IMR-90 (cell line): ENCODE measurements around the gene PARVG. TPM values are rescaled to one million over a fixed set of nuclear protein-coding genes. Genes with fewer than 3 reads are reported as not detected.

ENCODE experiments used
- ATAC-seq: fragments of 200-7000 bp; cut with Tn5 transposase; 2 replicates; pipeline ENCODE4 v1.9.1; 2020; ENCODE audit warnings: low read depth, mild to moderate bottlenecking, moderate library complexity
- BruUV-seq: library from RNA; stranded (reverse); fragments of 400-500 nt; replicated peaks from 2 replicates; lab custom pipeline; 2021; lab: Mats Ljungman, UMichigan
- CTCF ChIA-PET: fragments of 300-600 bp; formaldehyde crosslinking; extraction: SDS; loops from one replicate; lab custom pipeline; 2021; ENCODE audit warnings: antibody characterized with exemption; lab: Yijun Ruan, JAX
- POLR2A ChIA-PET: fragments of 300-600 bp; sonication (Branson Sonifier 250); formaldehyde crosslinking; loops from one replicate; lab custom pipeline; 2022; ENCODE audit warnings: antibody characterized with exemption; ENCODE audit not compliant: unreplicated experiment; lab: Charles Lee
- DNase-seq: peaks from one replicate; pipeline ENCODE4 v3.0.0; 2013
- H2AFZ ChIP-seq: replicated peaks from 2 replicates; pipeline ENCODE3; 2013; ENCODE audit warnings: low read length, mild to moderate bottlenecking; ENCODE audit not compliant: poor library complexity
- H2AK5ac ChIP-seq: 2 replicates; pipeline ENCODE4 v1.6.1; 2013; ENCODE audit warnings: low read depth, low read length, inconsistent platforms
- H2AK9ac ChIP-seq: replicated peaks from 2 replicates; pipeline ENCODE3; 2013; ENCODE audit warnings: mild to moderate bottlenecking, low read depth, low read length, moderate library complexity; ENCODE audit not compliant: poor library complexity
- H2BK120ac ChIP-seq: 2 replicates; pipeline ENCODE4 v1.6.1; 2013; ENCODE audit warnings: low read depth, low read length, inconsistent platforms
- H2BK15ac ChIP-seq: 3 replicates; pipeline ENCODE4 v1.6.1; 2013; ENCODE audit warnings: low read depth, low read length, inconsistent platforms
- H2BK20ac ChIP-seq: 2 replicates; pipeline ENCODE4 v1.6.1; 2013; ENCODE audit warnings: low read depth, mild to moderate bottlenecking, inconsistent platforms, low read length, moderate library complexity
- H2BK5ac ChIP-seq: 2 replicates; pipeline ENCODE4 v1.6.1; 2013; ENCODE audit warnings: mild to moderate bottlenecking, low read depth, low read length, inconsistent platforms; ENCODE audit not compliant: poor library complexity, severe bottlenecking
- H3K14ac ChIP-seq: replicated peaks from 2 replicates; pipeline ENCODE4 v1.6.1; 2013; ENCODE audit warnings: low read depth, low read length, inconsistent platforms
- H3K18ac ChIP-seq: 2 replicates; pipeline ENCODE4 v1.6.1; 2013; ENCODE audit warnings: low read depth, low read length, control low read depth
- H3K23ac ChIP-seq: 2 replicates; pipeline ENCODE4 v1.6.1; 2013; ENCODE audit warnings: low read depth, low read length, inconsistent platforms
- H3K27ac ChIP-seq: 2 replicates; pipeline ENCODE4 v1.5.1; 2013; ENCODE audit warnings: mild to moderate bottlenecking, control low read depth, low read length; ENCODE audit not compliant: insufficient read depth
- H3K27me3 ChIP-seq: 2 replicates; pipeline ENCODE4 v1.6.1; 2013; ENCODE audit warnings: low read length; ENCODE audit not compliant: control insufficient read depth, insufficient read depth
- H3K36me3 ChIP-seq: 2 replicates; pipeline ENCODE4 v1.6.1; 2013; ENCODE audit warnings: low read length, mixed read lengths; ENCODE audit not compliant: control insufficient read depth, insufficient read depth
- H3K4ac ChIP-seq: 2 replicates; pipeline ENCODE4 v1.6.1; 2013; ENCODE audit warnings: low read depth, low read length, inconsistent platforms
- H3K4me1 ChIP-seq: 2 replicates; pipeline ENCODE4 v1.6.1; 2013; ENCODE audit warnings: low read length, mixed read lengths; ENCODE audit not compliant: control insufficient read depth, insufficient read depth
- H3K4me2 ChIP-seq: 2 replicates; pipeline ENCODE4 v1.6.1; 2013; ENCODE audit warnings: low read depth, mild to moderate bottlenecking, control low read depth, low read length, moderate library complexity
- H3K4me3 ChIP-seq: 2 replicates; pipeline ENCODE4 v1.5.1; 2013; ENCODE audit warnings: low read depth, mild to moderate bottlenecking, control low read depth, low read length, moderate library complexity; ENCODE audit not compliant: insufficient read depth
- H3K56ac ChIP-seq: 2 replicates; pipeline ENCODE4 v1.6.1; 2013; ENCODE audit warnings: low read length, inconsistent platforms; ENCODE audit not compliant: insufficient read depth; ENCODE audit errors: extremely low read depth
- H3K79me1 ChIP-seq, 2 experiments: 2 replicates each; pipeline ENCODE4 v1.6.1; 2013; ENCODE audit warnings: low read length in 2 of 2, inconsistent platforms in 1 of 2, low read depth in 1 of 2
- H3K9ac ChIP-seq: 2 replicates; pipeline ENCODE4 v1.6.1; 2013; ENCODE audit warnings: low read depth, low read length, control low read depth
- H3K9me1 ChIP-seq: 2 replicates; pipeline ENCODE4 v1.6.1; 2013; ENCODE audit warnings: low read length, inconsistent platforms; ENCODE audit not compliant: insufficient read depth
- H3K9me3 ChIP-seq: 2 replicates; pipeline ENCODE4 v1.6.1; 2013; ENCODE audit warnings: low read length; ENCODE audit not compliant: control insufficient read depth, insufficient read depth
- H4K20me1 ChIP-seq: 2 replicates; pipeline ENCODE4 v1.6.1; 2013; ENCODE audit warnings: low read length, inconsistent platforms; ENCODE audit not compliant: insufficient read depth
- H4K5ac ChIP-seq: 2 replicates; pipeline ENCODE4 v1.6.1; 2013; ENCODE audit warnings: mild to moderate bottlenecking, low read depth, low read length, control low read depth
- H4K8ac ChIP-seq, 2 experiments: 2 replicates each; pipeline ENCODE4 v1.6.1; 2013; ENCODE audit warnings: low read depth in 2 of 2, low read length in 2 of 2, control low read depth in 1 of 2, inconsistent platforms in 1 of 2
- H4K91ac ChIP-seq: 2 replicates; pipeline ENCODE4 v1.6.1; 2013; ENCODE audit warnings: low read depth, low read length, inconsistent platforms; ENCODE audit not compliant: insufficient read depth
- BHLHE40 ChIP-seq: fragments of 150-350 bp; IDR thresholded peaks from 2 replicates; pipeline ENCODE4 v1.6.1; 2016; ENCODE audit warnings: mild to moderate bottlenecking, low read depth, low read length
- CEBPB ChIP-seq: IDR thresholded peaks from 2 replicates; pipeline ENCODE4 v1.6.1; 2012; ENCODE audit warnings: low read depth, low read length, improper control_type of control experiment
- CHD1 ChIP-seq: IDR thresholded peaks from 2 replicates; pipeline ENCODE4 v1.6.1; 2012; ENCODE audit warnings: low read depth, low read length, improper control_type of control experiment
- FOS ChIP-seq: fragments of 150-350 bp; IDR thresholded peaks from 2 replicates; pipeline ENCODE4 v1.6.1; 2016; ENCODE audit warnings: low read depth, low read length
- MAFK ChIP-seq: IDR thresholded peaks from 2 replicates; pipeline ENCODE4 v1.6.1; 2012; ENCODE audit warnings: low read depth, low read length, improper control_type of control experiment
- MAZ ChIP-seq: IDR thresholded peaks from 2 replicates; pipeline ENCODE4 v1.6.1; 2012; ENCODE audit warnings: low read depth, mild to moderate bottlenecking, low read length, improper control_type of control experiment, moderate library complexity, borderline replicate concordance
- MXI1 ChIP-seq: IDR thresholded peaks from 2 replicates; pipeline ENCODE4 v1.6.1; 2012; ENCODE audit warnings: low read depth, mild to moderate bottlenecking, low read length, moderate library complexity, borderline replicate concordance
- NFE2L2 ChIP-seq: fragments of 150-350 bp; IDR thresholded peaks from 2 replicates; pipeline ENCODE4 v1.6.1; 2016; ENCODE audit warnings: low read depth, mild to moderate bottlenecking, low read length
- POLR2A ChIP-seq: IDR thresholded peaks from 2 replicates; pipeline ENCODE4 v1.6.1; 2012; ENCODE audit warnings: mild to moderate bottlenecking, low read depth, low read length
- RAD21 ChIP-seq: IDR thresholded peaks from 2 replicates; pipeline ENCODE4 v1.6.1; 2012; ENCODE audit warnings: low read length, improper control_type of control experiment
- RCOR1 ChIP-seq: IDR thresholded peaks from 2 replicates; pipeline ENCODE4 v1.6.1; 2012; ENCODE audit warnings: mild to moderate bottlenecking, low read length, improper control_type of control experiment; ENCODE audit not compliant: insufficient replicate concordance
- RFX5 ChIP-seq: IDR thresholded peaks from 2 replicates; pipeline ENCODE4 v1.8.0; 2012; ENCODE audit warnings: low read depth, mild to moderate bottlenecking, low read length, moderate library complexity
- SMC3 ChIP-seq: fragments of 150-350 bp; IDR thresholded peaks from 2 replicates; pipeline ENCODE4 v1.6.1; 2016; ENCODE audit warnings: low read depth, mild to moderate bottlenecking, antibody characterized with exemption, low read length, moderate library complexity
- WGBS, 2 experiments: methylation state at CpG; one replicate each; pipeline versions ENCODE4 v1.1.5 to v1.1.7; 2013; ENCODE audit warnings: missing lambda C conversion rate in 2 of 2; ENCODE audit not compliant: insufficient read length in 1 of 2; ENCODE audit errors: extremely low coverage in 2 of 2; 5-methylcytosine and 5-hydroxymethylcytosine counted together
- dilution Hi-C: fragments of 300-500 bp; cut with HindIII; formaldehyde crosslinking; loops from one replicate; pipeline ENCODE4 v1.14.3; 2018; ENCODE audit warnings: low sequenced_read_pairs; ENCODE audit not compliant: unreplicated experiment
- in situ Hi-C: fragments of 300-500 bp; cut with MboI; formaldehyde crosslinking; loops from 3 replicates; pipeline ENCODE4 v1.14.3; 2019; ENCODE audit warnings: low sequenced_read_pairs, inconsistent platforms, mixed read lengths
- intact Hi-C: fragments of 100-400 bp; cut with micrococcal nuclease; formaldehyde crosslinking; loops from 2 replicates; pipeline ENCODE4 v1.10.0; 2022
- polyA plus RNA-seq, 3 experiments: library from polyadenylated mRNA; depleted of rRNA; stranded (reverse); fragments of >200 nt; gene quantifications; 2 replicates each; pipeline ENCODE4 v1.2.3, GENCODE V29; 2012; ENCODE audit warnings: low replicate concordance in 1 of 3
- total RNA-seq: library from RNA; depleted of rRNA; stranded (reverse); fragments of >200 nt; gene quantifications from 2 replicates; pipeline ENCODE4 v1.2.3, GENCODE V29; 2012
- TF ChIP-seq, protein P1 (sequence below): conservative IDR thresholded peaks from 2 replicates; pipeline ENCODE4 v1.5.1; 2012; ENCODE audit warnings: mild to moderate bottlenecking, low read depth, low read length, improper control_type of control experiment
- TF ChIP-seq, protein P2 (sequence below): fragments of 150-350 bp; IDR thresholded peaks from 2 replicates; pipeline ENCODE4 v1.6.1; 2017; ENCODE audit warnings: mild to moderate bottlenecking, antibody characterized with exemption, low read length, low read depth
- TF ChIP-seq, protein P3 (sequence below): fragments of 150-350 bp; IDR thresholded peaks from 2 replicates; pipeline ENCODE4 v1.6.1; 2016; ENCODE audit warnings: low read depth, mild to moderate bottlenecking, low read length, moderate library complexity, borderline replicate concordance

Gene PARVG
- total and polyA plus RNA-seq, 2 of the 4 experiments (the other 2 are of a cell fraction) = not detected

DNA sequence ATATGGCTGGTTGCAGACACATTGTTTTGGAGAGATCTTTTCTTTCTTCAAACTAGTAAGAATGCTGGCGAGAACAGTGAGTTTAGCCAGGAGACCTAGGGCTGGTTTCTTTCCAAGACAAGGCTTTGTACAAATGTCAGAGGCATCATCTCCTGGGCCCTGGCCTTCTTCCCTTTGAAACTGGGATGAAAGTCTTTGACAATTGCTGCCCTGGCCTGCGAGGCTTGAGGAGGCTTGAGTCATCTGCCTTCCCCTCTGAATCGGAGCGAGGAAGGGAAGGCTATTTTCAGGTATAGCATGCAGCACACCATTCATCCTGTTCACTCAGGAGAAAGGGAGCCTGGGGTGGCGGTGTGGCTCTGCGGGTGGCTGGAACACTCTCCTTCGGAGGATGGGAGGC is 21.5 kb upstream of the PARVG start:
- CTCF ChIA-PET = no interaction called here
- ATAC-seq = no peak
- no peak overlapping the region for H2BK15ac ChIP-seq

More for the DNA sequence above, 21.5 kb upstream of the PARVG start:
- BruUV-seq = no TSS peak
- Histone ChIP-seq H3K4ac (no peak overlapping the region), H3K9me1 (peaks cover 8% of the 10 kb centered on the region), H3K79me1 (no peaks in the 10 kb centered on the region; a peak in 1 of 4 replicates), H2BK5ac (no peak overlapping the region), H2AFZ (no peak overlapping the region), H3K9me3 (no peaks in the 10 kb centered on the region), H3K27ac (no peak overlapping the region), H4K8ac (no peak overlapping the region), H4K20me1 (no peaks in the 10 kb centered on the region), H3K18ac (no peak overlapping the region), H4K5ac (no peak overlapping the region), H3K56ac (no peak overlapping the region), H2BK20ac (no peak overlapping the region), H3K14ac (no peak overlapping the region), H3K23ac (no peak overlapping the region), H3K27me3 (no peaks in the 10 kb centered on the region), H3K36me3 (no peaks in the 10 kb centered on the region; the same call in 1 of the 2 replicates), H3K4me3 (no peak overlapping the region), H3K4me2 (no peak overlapping the region), H3K4me1 (peaks cover 4% of the 10 kb centered on the region; the same call in 1 of the 2 replicates), H3K9ac (no peak overlapping the region), H2BK120ac (no peak overlapping the region), H4K91ac (no peak overlapping the region), H2AK5ac (no peak overlapping the region), H2AK9ac (no peak overlapping the region)
- TF ChIP-seq CEBPB (no peak), RCOR1 (no peak), CHD1 (no peak), MXI1 (no peak), MAZ (no peak), FOS (no peak), NFE2L2 (no peak), SMC3 (no peak), RFX5 (no peak), BHLHE40 (no peak), RAD21 (no peak), POLR2A (no peak), MAFK (no peak)
- TF ChIP-seq, protein P1, sequence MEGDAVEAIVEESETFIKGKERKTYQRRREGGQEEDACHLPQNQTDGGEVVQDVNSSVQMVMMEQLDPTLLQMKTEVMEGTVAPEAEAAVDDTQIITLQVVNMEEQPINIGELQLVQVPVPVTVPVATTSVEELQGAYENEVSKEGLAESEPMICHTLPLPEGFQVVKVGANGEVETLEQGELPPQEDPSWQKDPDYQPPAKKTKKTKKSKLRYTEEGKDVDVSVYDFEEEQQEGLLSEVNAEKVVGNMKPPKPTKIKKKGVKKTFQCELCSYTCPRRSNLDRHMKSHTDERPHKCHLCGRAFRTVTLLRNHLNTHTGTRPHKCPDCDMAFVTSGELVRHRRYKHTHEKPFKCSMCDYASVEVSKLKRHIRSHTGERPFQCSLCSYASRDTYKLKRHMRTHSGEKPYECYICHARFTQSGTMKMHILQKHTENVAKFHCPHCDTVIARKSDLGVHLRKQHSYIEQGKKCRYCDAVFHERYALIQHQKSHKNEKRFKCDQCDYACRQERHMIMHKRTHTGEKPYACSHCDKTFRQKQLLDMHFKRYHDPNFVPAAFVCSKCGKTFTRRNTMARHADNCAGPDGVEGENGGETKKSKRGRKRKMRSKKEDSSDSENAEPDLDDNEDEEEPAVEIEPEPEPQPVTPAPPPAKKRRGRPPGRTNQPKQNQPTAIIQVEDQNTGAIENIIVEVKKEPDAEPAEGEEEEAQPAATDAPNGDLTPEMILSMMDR = no peak
- TF ChIP-seq, protein P2, sequence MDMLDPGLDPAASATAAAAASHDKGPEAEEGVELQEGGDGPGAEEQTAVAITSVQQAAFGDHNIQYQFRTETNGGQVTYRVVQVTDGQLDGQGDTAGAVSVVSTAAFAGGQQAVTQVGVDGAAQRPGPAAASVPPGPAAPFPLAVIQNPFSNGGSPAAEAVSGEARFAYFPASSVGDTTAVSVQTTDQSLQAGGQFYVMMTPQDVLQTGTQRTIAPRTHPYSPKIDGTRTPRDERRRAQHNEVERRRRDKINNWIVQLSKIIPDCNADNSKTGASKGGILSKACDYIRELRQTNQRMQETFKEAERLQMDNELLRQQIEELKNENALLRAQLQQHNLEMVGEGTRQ = no peak
- TF ChIP-seq, protein P3, sequence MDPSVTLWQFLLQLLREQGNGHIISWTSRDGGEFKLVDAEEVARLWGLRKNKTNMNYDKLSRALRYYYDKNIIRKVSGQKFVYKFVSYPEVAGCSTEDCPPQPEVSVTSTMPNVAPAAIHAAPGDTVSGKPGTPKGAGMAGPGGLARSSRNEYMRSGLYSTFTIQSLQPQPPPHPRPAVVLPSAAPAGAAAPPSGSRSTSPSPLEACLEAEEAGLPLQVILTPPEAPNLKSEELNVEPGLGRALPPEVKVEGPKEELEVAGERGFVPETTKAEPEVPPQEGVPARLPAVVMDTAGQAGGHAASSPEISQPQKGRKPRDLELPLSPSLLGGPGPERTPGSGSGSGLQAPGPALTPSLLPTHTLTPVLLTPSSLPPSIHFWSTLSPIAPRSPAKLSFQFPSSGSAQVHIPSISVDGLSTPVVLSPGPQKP = no peak
- POLR2A ChIA-PET = no interaction called here
- no peak for DNase-seq
- dilution Hi-C loops (no loop called here), in situ Hi-C loops (no loop called here), intact Hi-C loops (no loop called here)
- no CpG with 5 or more reads among the region's 7 CpGs for WGBS, 2 experiments
